Coronary artery (tissue), 2 donors: ENCODE data around the gene APOBR.
A peak's percentile ranks its signal among the peaks of the same experiment; 100 is the strongest.
"Not testable (repeated sequence)": the region's sequence is repeated elsewhere in the genome, so short reads cannot be mapped to it uniquely, and the experiment has no call there.

Experiments used
- DNase-seq: peaks from one replicate; pipeline ENCODE4 v3.0.0-alpha.2; 2017; ENCODE audit warnings: low spot score
- H3K27ac ChIP-seq, 2 donors: fragments of 200-600 bp; sonication (generic); one replicate each; pipeline ENCODE4 v1.5.1; 2016 to 2019
- H3K4me3 ChIP-seq: fragments of 200-600 bp; sonication (generic); 2 replicates; pipeline ENCODE4 v1.5.1; 2016; ENCODE audit warnings: mild to moderate bottlenecking, moderate library complexity
- TF ChIP-seq, protein P1 (sequence below): fragments of 200-600 bp; sonication (generic); IDR thresholded peaks from one replicate; pipeline ENCODE4 v1.5.1; 2019; ENCODE audit warnings: antibody characterized with exemption

APOBR gene

DNA sequence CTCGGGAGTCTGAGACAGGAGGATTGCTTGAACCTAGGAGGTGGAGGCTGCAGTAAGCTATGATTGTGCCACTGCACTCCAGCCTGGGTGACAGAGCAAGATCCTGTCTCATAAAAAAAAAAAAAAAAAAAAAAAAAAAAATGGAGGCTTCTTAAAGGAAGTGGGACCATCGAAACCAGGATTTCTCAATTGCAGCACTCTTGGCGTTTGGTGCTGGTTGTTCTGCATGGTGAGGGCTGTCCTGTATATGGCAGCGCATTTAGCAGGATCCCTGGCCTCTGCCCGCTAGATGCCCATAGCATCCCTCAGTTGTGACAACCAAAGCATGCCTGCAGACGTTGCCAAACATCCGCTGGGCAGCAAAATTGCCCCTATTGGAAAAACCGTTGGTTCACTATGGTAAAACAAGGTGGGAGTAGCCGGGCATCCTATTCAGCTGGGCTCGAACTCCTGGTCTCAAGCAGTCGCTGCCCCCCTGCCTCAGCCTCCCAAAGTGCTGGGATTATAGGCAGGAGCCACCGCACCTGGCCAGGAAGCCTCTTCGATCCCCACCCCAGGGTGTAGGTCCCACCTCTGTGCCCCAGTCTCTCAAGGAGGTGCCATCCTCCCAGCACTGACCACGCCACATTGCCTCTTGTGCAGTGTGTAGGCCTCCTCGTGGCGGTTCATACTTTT lies 15.8 kb upstream of the APOBR start:
- TF ChIP-seq, protein P1, sequence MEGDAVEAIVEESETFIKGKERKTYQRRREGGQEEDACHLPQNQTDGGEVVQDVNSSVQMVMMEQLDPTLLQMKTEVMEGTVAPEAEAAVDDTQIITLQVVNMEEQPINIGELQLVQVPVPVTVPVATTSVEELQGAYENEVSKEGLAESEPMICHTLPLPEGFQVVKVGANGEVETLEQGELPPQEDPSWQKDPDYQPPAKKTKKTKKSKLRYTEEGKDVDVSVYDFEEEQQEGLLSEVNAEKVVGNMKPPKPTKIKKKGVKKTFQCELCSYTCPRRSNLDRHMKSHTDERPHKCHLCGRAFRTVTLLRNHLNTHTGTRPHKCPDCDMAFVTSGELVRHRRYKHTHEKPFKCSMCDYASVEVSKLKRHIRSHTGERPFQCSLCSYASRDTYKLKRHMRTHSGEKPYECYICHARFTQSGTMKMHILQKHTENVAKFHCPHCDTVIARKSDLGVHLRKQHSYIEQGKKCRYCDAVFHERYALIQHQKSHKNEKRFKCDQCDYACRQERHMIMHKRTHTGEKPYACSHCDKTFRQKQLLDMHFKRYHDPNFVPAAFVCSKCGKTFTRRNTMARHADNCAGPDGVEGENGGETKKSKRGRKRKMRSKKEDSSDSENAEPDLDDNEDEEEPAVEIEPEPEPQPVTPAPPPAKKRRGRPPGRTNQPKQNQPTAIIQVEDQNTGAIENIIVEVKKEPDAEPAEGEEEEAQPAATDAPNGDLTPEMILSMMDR: no peak
- no peak overlapping the region for H3K4me3 ChIP-seq
- DNase-seq: no peak
- no peak overlapping the region for H3K27ac ChIP-seq

DNA sequence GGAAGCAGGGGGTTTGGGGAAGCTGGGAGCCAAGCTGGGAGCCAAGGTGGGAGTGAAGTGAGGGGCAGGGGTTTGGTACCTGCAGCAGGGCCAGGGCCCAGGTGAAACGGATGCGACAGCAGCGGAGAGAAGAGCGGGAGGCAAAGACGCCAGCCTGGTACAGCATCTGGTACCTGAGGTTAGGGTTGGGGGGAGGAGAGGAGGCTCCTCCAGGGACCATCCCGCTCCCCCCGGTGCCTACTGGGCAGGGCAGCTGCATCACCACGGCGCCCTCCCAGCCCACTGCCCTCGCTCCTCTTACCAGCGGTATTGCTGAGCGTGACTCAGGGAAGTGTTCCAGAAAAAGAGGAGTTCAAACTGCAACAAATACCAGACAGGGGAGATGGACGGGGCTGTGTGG lies 12.4 kb upstream of the APOBR start:
- Histone ChIP-seq H3K4me3 (no peak overlapping the region), H3K27ac (no peak overlapping the region)
- no peak for DNase-seq
- TF ChIP-seq, protein P1: no peak

DNA sequence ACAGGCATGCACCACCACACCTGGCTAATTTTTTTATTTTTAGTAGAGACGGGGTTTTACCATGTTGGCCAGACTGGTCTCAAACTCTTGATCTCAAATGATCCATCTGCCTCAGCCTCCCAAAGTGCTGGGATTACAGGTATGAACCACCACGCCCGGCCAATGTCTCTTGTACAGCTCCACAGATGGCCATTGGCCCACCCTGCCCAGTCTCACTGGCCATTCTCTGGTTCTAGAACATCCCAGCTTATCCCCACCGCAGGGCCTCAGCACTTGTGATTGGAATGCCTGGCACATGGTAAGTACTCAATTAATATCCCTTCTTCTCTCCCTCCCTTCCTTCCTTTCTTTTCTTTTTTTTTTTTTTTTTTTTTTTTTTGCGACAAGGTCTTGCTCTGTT lies 11.1 kb upstream of the APOBR start:
- H3K4me3 ChIP-seq, H3K27ac ChIP-seq, DNase-seq: not testable (repeated sequence)

DNA sequence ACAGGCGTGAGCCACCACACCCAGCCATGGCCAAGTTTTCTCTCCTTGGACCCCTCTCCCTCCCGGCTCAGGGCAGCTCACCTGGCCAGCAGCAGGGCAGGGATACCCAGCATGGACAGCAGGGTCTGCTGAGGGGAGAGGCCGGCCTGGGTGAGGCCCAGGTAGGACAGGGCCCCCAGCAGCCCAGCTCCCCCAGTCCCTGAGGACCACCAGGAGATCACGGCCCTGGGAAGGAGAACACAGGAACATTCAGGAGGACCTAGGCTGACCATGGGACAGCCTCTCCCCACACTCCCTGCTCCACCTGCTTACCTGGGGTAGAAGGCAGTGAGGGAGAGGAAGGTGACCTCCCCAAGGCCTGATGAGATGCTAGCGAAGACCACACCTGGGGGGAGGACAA lies 8.2 kb upstream of the APOBR start:
- TF ChIP-seq, protein P1: no peak
- Histone ChIP-seq H3K4me3 (no peak overlapping the region), H3K27ac (no peak overlapping the region)
- DNase-seq: no peak

DNA sequence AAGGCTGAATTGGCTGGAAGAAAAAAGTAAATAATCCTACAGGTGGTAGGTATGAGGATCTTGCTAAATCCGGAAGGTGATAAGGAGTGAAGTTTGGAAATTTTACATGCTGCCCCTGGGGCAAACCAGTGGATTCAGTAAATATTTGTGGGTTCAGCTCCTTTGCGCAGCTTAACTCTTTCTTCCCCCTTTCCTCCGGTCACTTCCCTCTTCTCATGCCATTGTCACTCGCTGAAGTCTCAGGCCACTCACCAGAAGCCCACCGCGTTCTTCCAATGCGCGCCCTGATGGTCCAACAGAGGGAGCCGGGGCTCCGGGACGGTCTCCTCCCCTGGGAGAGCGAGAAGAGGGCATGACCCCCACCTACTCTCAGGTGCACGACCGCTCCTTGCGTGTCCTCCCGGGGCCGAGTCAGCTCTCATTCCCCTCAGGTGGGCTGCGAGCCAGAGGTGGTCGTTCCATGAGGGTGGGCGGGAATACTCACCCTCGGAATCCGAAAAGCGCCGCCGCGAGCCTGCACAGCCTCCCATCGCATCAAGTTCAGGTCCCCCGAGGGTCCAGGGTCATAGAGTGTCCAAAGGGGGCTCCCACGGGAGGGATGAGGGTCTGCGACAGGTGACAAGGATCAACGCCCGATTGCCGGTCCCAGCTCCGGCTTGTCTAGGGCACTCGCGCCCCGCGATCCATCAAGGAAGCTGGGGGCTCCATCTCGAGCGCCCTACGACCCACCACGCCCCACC lies 3.0 kb upstream of the APOBR start:
- Histone ChIP-seq H3K4me3 (peak overlapping the region; percentile 94), H3K27ac (peak overlapping the region; percentile 89 to 98)
- TF ChIP-seq, protein P1: no peak
- DNase-seq: no peak

DNA sequence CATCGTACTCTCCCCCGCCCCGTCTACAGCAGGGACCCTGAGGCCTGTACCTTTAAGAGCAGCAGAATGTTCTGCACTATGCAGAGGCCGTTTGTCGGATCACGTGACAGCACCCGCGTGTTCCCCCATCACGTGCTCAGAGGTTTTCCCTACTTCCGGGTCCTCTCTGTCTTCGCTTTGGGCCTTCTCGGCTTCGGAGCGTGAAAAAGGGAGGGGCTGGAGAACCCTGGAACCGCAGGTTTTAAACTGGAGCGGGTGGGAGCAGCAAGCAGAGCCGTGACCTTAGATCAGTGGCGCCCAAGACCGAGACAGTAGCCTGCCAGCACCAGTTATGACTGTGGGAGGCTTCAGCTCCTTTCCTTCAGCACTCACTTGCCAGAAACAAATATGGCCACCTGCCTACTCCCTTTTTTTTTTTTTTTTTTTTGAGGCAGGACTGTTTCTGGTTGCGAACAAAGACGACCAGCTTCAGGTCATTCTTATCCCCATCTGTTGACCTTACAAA lies 2.4 kb upstream of the APOBR start, which contains the start of gene CLN3:
Gene CLN3, minus strand, starts transcription at position 105 of the 505 bp plus-strand sequence. CDS start 315 bp downstream, outside the sequence.
- H3K4me3 ChIP-seq: peak within 1 kb of the TSS; percentile 94
- TF ChIP-seq, protein P1: no peak
- H3K27ac ChIP-seq: peak within 1 kb of the TSS; percentile 89 to 98
- DNase-seq: peak; percentile 96

DNA sequence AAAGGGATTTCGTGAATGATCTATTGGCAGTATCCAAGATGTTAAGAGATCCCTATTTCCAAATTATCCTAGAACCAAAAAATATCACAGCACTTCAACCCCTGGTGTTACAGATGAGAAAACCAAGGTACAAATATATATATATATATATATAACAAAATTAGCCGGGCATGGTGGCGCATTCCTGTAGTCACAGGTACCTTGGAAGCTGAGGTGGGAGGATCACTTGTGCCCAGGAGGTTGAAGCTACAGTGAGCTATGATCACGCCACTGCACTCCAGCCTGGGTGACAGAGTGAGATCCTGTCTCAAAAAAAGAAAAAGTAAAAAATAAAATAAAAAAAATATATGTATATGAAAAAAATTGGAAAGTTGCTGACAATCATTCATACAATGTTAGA lies 1.9 kb upstream of the APOBR start:
- H3K27ac ChIP-seq: peak overlapping the region; percentile 89 to 98
- peak overlapping the region; percentile 94 for H3K4me3 ChIP-seq
- DNase-seq: no peak
- TF ChIP-seq, protein P1: no peak
